NCI-H510A treated with DMSO at 0.1 percent for 48 hours (cell line): ENCODE measurements around the gene METTL26.

Experiments used
- DNase-seq: peaks from one replicate; lab custom pipeline; 2025; lab: John Stamatoyannopoulos, UW

METTL26 gene

DNA sequence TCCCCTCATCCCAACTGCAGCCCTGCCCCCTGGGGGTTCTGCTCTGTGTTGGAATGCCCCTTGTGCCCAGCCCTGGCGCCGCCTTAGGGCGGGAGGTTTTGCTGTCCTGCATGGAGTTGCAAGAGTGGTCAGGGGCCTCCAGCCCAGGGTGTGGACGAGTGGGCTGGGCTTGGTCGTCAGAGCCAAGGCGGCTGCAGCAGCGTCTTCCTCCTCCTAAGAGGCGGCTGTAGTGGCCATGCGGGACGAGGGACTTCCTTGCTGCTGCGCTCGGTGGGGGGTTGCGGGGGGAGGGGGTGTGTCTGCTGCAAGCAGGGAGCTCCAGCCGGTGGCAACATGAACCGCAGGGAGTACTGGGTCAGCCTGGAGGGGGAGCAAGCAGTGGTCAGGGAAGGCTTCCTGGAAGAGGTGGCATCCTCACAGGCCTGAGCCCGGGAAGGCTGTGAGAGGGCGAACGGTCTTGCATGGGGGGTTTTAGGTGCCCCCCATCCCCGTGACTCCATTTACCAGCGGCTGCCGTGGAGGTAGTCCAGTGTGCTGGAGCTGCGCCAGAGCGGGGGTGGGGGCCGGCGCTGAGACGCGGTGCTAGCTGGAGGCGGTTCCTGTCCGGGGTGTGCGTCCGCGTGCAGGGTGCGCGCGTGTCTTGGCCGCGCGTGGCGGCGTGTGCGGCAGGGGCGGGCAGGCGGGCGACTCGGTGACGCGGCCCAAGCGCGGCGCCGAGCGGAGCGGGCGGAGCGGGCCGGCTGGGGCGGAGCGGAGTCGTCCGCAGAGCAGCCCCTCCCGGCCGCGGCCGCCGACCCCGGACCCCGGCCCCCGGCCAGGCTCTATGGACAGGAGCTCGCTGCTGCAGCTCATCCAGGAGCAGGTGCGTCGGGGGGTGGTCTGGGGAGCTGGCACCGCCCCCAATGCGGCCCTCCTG is 39.1 kb upstream of the METTL26 start, which contains the start of gene RHBDL1:
TSS of gene RHBDL1 (plus strand) at position 704 of the 916 bp plus-strand sequence. CDS start at position 824, 120 bp downstream.
- DNase-seq, result no peak

DNA sequence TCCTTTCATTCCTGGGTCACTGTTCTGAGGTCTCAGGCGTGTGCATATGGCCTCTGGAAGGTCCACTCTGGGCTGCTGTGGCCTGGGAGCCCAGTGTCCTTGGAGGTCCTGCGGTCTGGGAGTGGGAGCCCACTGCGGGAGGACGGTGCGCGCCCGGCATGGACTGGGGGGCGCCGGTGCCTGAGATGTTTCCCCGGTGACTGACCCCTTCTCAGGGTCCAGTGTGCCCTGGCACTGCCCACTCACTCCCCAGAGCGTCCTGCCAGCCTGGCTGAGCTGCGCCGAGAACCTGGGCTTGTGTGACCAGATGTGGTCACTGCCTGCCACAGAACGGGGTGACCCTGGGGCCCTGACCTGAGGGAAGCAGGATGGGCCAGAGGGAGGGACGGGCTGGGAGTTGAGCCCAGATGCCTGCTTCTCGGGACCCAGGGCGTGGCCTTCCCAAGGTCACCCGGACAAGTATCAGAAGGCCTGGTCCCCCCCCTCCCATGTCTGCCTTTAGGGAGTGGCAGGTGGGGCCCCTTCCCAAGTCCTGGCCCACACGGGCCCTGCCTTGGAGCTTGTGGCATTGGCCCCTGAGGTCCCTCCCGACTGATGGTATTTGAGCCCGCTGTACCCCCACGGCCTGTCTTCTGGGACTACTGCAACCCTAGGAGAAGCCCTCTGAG is 38.2 kb upstream of the METTL26 start:
- no peak for DNase-seq

DNA sequence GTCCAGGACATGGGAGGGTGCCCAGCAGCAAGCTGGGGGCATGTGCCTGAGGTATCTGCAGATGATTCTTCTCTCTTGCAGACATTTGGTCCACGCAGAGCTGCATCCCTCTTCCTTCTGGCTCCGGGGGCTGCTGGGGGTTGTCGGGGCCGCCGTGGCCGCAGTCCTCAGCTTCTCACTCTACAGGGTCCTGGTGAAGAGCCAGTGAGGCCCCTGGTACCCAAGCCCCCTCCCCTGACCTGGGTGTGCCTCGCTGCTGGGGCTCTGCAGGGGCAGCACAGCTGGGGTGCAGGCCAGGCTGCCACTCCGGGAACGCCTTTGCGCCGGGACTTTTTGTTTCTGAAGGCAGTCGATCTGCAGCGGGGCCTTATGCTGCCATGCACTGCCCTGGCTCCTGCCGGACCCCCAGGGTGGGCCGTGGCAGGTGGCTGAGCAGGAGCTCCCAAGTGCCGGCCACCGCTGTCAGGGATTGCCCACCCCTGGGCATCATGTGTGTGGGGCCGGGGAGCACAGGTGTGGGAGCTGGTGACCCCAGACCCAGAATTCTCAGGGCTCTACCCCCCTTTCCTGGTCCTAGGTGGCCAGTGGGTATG is 37.4 kb upstream of the METTL26 start:
- no peak for DNase-seq

DNA sequence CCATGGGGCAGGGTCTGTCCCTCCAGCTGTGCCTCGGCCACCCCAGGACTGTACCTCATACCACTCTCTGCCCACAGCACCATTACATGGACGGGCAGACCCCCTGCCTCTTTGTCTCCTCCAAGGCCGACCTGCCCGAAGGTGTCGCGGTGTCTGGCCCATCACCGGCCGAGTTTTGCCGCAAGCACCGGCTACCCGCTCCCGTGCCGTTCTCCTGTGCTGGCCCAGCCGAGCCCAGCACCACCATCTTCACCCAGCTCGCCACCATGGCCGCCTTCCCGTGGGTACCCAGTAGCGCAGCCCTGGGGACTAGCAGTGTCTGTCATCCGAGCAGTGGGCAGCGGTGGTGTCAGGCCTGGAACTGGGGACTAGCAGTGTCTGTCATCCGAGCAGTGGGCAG is 36.7 kb upstream of the METTL26 start:
- no peak for DNase-seq

DNA sequence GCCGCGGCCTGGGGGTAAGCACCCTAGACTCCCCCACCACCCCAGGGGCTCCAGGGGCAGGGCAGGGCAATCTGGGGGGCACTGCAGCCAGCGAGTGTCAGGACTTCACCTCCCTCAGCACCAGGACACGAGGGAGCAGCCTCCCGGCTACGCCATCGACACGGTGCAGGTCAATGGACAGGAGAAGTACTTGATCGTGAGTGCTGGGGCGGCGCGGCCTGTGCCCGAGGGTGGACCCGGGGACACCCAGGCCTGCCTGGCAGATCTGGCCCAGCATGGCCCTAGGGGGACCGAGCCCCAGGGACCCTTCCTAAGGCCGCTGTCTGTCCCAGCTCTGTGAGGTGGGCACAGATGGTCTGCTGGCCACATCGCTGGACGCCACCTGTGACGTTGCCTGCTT is 36.3 kb upstream of the METTL26 start:
- no peak for DNase-seq

DNA sequence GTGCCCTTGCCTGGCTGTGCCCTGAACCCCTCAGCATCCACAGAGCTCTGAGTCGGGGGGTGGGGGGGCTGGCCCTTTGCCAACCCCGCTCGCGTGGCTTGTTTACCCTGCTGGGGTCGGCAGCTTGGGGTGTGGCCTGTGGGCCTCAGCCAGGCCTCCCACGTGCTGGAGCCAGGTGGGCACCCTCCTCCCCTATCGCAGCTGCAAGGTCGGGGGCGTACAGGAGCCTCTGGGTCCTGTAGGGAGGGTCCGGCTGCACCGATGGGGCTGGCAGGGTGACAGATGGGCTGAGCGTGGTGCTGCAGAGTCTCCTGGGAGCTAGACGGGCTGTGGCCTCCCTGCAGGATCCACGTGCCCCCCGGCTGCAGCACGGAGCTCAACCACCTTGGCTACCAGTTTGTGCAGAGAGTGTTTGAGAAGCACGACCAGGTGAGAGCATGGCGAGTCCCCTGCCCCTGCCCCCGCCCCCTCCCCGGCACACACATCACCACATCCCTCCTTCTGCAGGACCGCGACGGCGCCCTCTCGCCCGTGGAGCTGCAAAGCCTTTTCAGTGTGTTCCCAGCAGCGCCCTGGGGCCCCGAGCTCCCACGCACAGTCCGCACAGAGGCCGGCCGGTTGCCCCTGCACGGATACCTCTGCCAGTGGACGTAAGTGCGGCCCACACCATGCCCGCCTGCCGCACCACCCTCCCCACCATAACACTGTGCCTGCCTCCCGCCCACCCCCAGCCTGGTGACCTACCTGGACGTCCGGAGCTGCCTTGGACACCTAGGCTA is 35.4 kb upstream of the METTL26 start:
- no peak for DNase-seq

DNA sequence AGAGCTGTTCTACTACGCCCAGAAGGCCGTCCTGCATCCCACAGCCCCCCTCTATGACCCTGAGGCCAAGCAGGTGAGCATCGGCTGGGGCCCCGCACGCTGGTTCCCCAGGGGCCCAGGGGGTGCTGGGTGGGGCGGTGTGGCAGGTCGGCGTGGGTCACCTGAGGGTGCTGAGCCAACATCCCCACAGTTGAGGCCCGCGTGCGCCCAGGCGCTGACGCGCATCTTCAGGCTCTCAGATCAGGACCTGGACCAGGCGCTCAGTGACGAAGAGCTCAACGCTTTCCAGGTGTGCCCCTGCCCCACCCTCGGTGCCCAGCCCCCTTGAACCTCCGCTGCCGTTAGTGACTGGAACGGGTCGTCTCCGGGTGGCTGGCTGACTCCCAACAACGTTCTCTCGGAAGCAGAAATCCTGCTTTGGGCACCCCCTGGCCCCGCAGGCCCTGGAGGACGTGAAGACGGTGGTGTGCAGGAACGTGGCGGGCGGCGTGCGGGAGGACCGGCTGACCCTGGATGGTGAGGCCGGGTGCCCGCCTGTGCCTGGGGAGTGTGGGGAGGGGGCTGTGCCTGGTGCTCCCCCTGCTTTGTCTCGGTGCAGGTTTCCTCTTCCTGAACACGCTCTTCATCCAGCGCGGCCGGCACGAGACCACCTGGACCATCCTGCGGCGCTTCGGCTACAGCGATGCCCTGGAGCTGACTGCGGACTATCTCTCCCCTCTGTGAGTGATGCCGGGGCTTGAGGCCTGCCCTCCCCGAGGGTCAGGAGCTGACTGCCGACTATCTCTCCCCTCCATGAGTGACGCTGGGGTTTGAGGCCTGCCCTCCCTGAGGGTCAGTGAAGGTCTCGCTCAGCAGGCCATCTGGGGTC is 34.6 kb upstream of the METTL26 start:
- no peak for DNase-seq

DNA sequence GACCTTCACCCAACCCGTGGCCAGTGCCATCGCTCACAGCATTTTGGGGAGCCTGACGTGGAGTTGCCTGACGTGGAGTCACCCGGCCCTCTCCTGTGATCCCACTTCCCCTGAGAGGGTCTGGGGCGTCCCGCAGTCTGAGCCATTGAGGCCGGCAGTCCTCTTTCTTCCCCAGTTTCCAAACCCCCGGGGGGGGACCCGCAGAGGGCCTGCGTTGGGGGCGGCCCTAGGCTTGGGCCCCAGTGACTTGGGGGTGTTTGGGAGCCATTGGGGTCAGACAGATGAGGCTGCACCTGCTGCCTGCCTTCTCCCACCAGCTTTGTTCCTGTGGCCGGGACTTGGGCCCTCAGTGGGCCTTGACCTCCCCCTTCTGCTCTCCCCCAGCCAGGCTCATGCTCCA is 33.6 kb upstream of the METTL26 start:
- DNase-seq, result no peak

DNA sequence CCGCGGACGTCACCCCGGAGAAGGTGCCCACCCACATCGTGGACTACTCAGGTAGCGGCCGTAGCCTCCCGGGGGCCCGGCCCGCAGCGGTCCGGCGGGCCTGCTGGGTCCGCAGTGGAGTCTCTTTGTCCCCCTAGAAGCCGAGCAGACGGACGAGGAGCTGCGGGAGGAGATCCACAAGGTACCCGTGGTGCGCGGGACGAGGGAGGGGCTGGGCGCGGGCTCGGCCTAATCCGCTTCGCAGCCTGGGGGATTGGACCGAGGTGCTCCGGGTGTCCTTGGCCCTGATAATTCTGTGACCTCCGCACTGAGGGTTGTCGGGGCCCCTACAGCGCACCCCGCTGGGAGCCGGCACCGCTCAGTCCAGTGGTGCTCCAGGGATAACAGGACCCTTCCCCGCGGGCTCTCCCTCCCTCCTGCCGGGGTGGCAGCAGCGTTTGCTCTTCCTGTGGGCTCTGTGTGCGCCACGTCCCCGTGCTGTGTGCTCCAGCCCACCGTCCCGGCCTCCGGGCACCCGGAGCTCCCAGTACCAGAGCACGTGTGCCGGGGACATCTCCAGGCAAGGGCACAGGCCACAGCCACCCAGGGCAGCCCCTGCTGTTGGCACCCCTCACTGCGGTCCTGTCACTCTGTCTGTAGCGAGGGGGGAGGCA is 32.5 kb upstream of the METTL26 start:
- DNase-seq, result no peak

DNA sequence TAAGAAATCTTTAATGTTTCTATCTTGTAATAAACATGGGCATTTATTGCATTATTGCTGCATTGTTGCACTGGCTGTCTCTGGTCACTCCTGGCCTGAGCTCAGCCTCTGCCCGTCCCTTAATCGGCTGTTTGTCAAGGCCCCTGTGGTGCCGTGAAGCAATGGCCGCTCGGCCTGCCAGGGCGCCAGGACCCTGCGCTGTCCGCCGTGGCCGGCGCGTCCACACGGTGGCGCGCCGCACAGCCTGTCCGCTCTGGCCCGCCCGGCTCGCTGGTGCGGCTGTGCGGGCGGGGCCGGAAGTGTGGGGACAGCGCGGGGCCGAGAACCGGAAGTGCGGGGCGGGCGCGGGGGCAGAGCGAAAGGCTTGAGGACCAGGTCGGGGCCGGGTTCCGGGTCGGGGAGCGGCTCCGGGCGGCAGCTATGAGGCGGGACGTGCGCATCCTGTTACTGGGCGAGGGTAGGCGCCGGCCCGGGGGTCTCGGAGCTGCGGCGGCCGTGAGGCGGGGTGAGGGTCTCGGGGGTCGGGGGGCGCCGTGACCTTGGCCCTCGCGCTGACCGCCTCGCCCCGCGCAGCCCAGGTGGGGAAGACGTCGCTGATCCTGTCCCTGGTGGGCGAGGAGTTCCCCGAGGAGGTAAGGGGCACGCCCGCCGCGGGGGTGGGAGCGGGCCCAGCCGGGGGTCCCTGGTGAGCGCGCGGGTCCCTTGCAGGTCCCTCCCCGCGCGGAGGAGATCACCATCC is 31.8 kb upstream of the METTL26 start, which contains the start of gene RHOT2:
TSS of gene RHOT2 (plus strand) at position 353 of the 739 bp plus-strand sequence. CDS start at position 421, 68 bp downstream.
- DNase-seq, result peak; percentile 72

DNA sequence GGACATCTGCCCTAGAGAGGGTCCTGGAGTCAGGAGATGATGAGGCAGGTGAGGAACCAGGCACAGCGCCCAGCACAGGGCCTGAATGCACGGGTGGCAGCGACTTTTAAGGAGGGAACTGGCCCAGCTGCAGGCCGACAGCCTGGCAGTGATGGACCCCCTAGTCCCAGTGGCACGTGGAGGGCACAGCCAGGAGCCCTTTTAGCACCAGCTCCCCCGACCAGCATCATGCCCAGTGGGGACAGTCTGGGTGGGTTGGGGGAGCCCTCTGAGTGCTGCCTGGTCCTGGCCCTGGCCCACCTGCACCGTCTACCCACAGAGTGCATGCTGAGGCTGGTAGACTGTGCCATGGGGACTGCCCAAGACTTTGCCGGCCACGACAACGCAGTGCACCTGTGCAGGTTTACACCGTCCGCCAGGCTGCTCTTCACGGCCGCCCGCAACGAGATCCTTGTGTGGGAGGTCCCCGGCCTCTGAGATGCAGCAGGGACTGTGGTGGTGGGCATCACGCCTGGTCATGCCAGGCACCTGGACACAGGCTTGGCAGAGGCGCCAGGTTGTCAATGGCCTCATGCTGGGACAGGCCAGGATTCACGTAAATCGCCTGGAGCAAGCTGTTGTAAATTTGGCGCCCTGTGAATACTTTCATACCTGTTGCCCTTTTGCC is 31.1 kb upstream of the METTL26 start:
- DNase-seq, result no peak

DNA sequence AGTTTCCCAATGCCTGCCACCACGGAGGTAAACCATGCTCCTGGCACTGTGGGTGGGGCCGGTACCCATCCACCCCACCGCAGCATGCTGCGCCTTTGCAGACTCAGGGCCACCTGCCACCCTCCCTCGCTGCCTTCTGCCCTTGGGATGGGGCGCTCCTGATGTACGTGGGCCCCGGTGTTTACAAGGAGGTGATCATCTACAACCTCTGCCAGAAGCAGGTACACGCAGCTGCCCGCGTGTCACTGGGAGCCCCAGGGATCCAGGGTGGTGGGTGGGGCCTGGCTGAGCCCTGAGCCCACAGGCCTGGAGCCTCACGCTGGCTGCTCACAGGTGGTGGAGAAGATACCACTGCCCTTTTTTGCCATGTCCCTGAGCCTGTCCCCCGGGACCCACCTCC is 30.5 kb upstream of the METTL26 start:
- DNase-seq, result no peak

DNA sequence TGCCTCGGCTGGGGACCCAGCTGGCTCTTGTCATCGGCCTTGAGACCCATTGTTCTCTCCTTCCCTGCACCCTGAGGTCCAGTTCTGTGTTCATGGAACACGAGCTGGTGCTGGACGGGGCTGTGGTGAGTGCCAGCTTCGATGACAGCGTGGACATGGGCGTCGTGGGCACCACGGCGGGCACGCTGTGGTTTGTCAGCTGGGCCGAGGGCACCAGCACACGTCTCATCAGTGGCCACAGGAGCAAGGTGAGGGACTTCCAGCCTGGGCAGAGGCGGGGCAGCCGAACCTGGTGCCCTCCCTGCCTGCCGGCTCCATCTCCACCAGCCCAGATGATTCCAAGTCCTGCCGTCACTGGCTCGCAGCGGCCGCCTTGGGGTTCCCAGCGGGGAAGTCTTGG is 26.5 kb upstream of the METTL26 start:
- no peak for DNase-seq

DNA sequence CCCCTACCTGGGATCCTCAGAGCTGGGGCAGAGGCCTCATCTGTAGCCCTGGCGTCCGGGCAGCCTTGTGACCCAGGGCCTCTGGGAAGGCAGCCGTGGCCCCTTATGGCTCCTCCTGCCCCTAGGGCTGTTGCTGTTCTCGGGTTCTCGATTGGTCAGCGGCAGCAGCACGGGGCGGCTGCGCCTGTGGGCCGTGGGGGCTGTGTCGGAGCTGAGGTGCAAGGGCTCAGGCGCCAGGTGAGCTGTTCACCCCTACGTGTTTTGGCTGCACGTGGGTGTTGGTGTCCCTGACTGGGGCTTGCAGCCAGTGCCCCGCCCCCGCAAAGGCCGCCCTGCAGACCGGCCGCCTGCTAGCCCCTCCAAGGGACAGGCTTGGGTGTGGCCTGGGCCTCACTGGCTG is 26.0 kb upstream of the METTL26 start:
- no peak for DNase-seq

DNA sequence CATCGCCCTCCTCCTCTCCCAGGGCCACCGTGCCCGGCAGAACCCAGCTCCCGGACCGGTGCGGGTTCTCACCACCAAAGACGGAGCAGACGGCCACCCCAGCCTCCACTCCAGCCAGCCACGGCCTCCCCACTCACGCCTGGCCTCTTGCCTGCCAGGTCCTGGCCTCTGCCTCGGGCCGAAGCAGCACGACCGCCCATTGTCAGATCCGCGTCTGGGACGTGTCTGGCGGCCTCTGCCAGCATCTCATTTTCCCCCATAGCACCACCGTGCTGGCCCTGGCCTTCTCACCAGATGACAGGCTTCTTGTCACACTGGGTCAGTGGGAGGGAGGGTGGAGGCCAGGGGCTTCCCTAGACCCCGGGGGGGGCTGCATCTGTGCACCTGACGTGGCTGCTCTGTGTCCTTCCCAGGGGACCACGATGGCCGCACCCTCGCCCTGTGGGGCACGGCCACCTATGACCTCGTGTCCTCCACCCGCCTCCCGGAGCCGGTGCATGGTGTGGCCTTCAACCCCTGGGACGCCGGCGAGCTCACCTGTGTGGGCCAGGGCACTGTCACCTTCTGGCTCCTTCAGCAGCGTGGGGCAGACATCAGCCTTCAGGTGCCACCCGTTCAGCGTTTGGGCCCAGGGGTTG is 25.2 kb upstream of the METTL26 start:
- no peak for DNase-seq

DNA sequence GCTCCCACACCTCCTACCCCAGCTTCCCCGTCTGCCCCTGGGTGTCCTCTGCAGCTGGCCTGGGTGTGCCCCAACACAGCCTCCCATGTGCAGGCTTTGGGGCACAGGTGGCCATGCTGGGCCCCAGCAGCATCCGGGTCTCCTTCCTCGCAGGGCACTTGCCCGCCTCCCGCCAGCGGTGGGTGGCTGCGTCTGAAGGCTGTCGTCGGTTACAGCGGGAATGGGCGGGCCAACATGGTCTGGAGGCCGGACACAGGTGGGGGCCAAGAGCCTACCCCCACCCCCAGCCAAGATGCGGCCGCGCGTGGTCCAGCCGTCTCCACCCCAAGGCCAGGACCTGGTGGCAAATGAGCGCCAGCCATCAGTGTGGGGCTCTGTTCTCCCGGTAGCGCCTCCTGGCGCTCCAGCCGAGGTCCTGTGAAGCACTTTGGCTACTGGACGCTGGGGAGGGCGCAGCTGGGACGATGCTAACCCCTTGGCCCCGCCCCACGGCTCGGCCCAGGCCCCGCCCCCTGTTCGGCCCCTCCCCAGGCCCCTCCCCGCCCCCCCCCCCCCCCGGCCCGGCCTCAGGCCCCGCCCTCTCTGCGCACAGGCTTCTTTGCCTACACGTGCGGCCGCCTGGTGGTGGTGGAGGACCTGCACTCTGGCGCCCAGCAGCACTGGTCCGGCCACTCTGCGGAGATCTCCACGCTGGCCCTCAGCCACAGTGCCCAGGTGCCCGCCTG is 24.5 kb upstream of the METTL26 start:
- no peak for DNase-seq

DNA sequence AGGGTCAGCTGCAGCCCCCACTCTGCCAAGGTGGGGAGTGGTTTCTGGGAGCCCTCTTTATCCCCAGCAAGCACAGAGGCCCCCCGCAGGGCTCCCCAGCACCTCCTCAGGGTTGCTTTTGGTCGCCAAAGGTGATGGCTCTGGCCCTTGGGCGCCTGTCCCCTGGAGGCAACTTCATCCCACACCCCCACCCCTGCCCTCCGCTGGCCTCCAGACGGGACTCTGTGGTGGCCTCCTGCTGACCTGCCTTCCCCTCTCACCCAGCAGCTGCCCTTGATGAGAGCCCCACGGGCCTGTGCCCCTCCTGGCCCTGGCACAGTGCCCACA is 24.0 kb upstream of the METTL26 start:
- DNase-seq, result no peak

DNA sequence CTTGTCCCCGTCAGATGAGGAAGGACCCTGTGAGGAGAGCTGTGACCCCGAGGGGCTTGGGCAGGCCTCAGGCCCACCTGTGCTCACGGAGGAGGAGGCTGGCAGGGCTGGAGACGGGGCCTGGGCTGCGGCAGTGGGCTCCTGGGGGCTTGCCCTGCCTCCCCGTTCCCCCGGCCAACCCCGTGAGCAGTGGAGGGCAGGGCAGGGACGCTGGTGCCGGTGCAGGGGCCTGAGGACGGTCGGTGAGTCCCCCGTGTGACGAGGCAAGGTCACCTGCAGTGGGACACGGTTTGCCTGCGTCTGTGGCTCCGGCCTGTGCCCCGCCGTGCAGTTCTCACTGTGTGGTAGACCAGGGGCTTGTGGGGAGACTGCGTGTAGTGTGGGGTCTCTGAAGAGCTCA is 23.5 kb upstream of the METTL26 start:
- no peak for DNase-seq
